Fibroblast of skin of back (primary cell): ENCODE results near the gene PRDX3.

Source experiments
- DNase-seq: peaks from one replicate; pipeline ENCODE4 v3.0.0-alpha.2; 2013

PRDX3 gene

GRCh38 chr10:119129721-119130120, 48.9 kb downstream of the PRDX3 start:
- DNase-seq: no peak

- DNase-seq: no peak
These were observed 52.7 kb downstream of the PRDX3 start for GRCh38 chr10:119125942-119126341.

- DNase-seq: no peak
These were observed 57.7 kb downstream of the PRDX3 start for GRCh38 chr10:119120875-119121274.

- DNase-seq: no peak
These were observed 58.2 kb downstream of the PRDX3 start for GRCh38 chr10:119120413-119120867.

GRCh38 chr10:119119400-119119799, 59.2 kb downstream of the PRDX3 start:
- DNase-seq: no peak

GRCh38 chr10:119118231-119118630, 60.4 kb downstream of the PRDX3 start:
- no peak for DNase-seq
